ENCODE results near the gene PEMT.

- TF ChIP-seq CTCF (IDR thresholded peaks at IDR 0.05) (no peak), CREB1 (CRISPR knock-in tag; IDR thresholded peaks at IDR 0.05) (no peak), MAX (CRISPR knock-in tag; IDR thresholded peaks at IDR 0.05) (no peak), NR1H2 (CRISPR knock-in tag; IDR thresholded peaks at IDR 0.05) (no peak), ZNF232 (CRISPR knock-in tag; IDR thresholded peaks at IDR 0.05) (no peak), SMAD3 (CRISPR knock-in tag; IDR thresholded peaks at IDR 0.05; ENCODE audit: borderline replicate concordance) (no peak), ATF3 (CRISPR knock-in tag; conservative IDR thresholded peaks at IDR 0.05) (no peak), FOXP4 (CRISPR knock-in tag; IDR thresholded peaks at IDR 0.05) (no peak), NFE2L1 (CRISPR knock-in tag; IDR thresholded peaks at IDR 0.05) (no peak), PREB (CRISPR knock-in tag; IDR thresholded peaks at IDR 0.05; ENCODE audit: borderline replicate concordance) (no peak), STAT6 (CRISPR knock-in tag; conservative IDR thresholded peaks at IDR 0.05; ENCODE audit: low read depth) (no peak), FOXK1 (CRISPR knock-in tag; IDR thresholded peaks at IDR 0.05) (no peak)
Measured at GRCh38 chr17:17468217-17469010, 123.1 kb downstream of the PEMT start.

All from WTC11 (cell line).